ENCODE measurements around the gene PLAAT3.

DNA sequence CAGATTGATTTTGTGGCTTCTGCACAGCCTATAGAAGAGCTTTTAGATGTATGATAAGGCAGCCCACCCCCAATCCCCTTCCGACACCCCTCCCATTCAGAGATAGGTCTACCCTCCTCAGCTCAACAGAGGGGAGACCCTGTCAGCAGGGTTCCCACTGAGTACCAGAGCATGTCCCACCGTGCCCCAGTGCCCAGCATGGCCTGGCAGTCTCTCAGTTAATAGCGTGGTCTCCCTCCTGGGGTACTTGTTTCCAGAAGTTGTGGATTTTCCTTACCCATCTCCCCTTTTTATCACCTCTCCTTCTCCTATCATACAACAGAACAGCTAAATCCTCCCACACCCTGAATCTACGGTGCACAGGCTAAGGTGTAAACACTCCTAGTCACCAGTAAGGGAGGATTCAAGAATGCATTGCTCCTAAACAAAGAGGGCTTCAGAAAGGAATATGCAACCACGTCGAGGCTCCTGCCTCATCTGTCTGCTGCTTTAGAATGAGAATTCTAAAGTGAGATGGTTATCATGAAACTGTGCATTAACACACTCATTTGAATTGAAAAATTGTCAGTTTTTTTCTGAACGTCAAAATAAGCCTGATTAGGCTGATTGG, 57.7 kb downstream of the PLAAT3 start:
- TF ChIP-seq, protein P1, sequence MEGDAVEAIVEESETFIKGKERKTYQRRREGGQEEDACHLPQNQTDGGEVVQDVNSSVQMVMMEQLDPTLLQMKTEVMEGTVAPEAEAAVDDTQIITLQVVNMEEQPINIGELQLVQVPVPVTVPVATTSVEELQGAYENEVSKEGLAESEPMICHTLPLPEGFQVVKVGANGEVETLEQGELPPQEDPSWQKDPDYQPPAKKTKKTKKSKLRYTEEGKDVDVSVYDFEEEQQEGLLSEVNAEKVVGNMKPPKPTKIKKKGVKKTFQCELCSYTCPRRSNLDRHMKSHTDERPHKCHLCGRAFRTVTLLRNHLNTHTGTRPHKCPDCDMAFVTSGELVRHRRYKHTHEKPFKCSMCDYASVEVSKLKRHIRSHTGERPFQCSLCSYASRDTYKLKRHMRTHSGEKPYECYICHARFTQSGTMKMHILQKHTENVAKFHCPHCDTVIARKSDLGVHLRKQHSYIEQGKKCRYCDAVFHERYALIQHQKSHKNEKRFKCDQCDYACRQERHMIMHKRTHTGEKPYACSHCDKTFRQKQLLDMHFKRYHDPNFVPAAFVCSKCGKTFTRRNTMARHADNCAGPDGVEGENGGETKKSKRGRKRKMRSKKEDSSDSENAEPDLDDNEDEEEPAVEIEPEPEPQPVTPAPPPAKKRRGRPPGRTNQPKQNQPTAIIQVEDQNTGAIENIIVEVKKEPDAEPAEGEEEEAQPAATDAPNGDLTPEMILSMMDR (IDR thresholded peaks at IDR 0.05; ENCODE audit: low read depth, low read length): no peak
- TF ChIP-seq, protein P2, sequence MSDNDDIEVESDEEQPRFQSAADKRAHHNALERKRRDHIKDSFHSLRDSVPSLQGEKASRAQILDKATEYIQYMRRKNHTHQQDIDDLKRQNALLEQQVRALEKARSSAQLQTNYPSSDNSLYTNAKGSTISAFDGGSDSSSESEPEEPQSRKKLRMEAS (IDR thresholded peaks at IDR 0.05; ENCODE audit: low read depth, low read length): no peak
